ENCODE data around the gene BACH1.

Gene BACH1

GRCh38 chr21:29359718-29360117 lies 61.0 kb downstream of the BACH1 start:
- TF ChIP-seq, protein P1, sequence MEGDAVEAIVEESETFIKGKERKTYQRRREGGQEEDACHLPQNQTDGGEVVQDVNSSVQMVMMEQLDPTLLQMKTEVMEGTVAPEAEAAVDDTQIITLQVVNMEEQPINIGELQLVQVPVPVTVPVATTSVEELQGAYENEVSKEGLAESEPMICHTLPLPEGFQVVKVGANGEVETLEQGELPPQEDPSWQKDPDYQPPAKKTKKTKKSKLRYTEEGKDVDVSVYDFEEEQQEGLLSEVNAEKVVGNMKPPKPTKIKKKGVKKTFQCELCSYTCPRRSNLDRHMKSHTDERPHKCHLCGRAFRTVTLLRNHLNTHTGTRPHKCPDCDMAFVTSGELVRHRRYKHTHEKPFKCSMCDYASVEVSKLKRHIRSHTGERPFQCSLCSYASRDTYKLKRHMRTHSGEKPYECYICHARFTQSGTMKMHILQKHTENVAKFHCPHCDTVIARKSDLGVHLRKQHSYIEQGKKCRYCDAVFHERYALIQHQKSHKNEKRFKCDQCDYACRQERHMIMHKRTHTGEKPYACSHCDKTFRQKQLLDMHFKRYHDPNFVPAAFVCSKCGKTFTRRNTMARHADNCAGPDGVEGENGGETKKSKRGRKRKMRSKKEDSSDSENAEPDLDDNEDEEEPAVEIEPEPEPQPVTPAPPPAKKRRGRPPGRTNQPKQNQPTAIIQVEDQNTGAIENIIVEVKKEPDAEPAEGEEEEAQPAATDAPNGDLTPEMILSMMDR (IDR thresholded peaks at IDR 0.05; ENCODE audit: insufficient read depth, missing control alignments): no peak
- DNase-seq (ENCODE audit: insufficient read length, low spot score): no peak
- no peak for FAIRE-seq

DNA sequence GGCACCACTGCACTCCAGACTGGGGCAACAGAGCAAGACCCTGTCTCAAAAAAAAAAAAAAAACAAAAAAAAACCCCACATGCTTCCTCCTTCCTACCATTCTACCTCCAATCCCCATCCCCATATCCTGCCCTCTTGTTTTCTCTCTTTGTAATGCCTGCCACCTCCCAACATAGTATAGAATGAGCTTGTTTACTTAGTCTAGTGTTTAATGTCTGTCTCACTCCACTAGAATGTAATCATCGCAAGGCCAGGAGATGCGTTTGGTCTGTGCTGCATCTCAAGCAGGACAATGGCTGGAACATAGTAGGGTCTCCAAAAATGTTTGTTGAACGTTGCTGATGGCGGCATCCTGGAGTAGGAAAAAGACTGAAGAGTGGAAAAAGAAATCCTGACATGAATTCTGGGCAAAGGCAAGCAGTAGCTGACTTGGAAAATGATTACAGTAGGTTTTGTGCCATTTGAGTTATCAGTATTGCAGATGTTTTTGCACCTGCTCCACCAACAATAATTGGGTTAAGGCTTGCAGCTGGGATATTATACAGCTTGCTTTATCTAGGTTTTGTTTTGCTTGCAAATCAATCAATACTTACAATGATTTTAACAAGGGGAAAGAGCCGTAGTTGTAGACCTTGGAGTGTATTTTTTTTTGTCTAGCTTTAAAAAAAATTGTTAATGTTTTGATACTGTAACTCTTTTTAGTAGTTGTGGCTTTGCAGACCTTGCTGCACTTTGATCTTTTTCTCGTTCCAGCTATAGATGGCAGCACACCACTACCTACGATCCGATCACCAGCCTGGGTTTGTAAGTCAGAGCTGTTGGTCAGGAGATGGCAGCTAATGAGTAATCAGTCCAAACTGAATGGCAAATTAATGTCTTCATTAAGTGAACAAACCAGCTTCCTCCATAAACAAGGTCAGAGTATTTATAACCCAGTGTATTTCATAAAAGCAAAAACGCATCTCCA lies 62.4 kb downstream of the BACH1 start:
- TF ChIP-seq, protein P1 (IDR thresholded peaks at IDR 0.05; ENCODE audit: insufficient read depth, missing control alignments): peak; percentile 44
- no peak for DNase-seq (ENCODE audit: insufficient read length, low spot score)
- FAIRE-seq: no peak

DNA sequence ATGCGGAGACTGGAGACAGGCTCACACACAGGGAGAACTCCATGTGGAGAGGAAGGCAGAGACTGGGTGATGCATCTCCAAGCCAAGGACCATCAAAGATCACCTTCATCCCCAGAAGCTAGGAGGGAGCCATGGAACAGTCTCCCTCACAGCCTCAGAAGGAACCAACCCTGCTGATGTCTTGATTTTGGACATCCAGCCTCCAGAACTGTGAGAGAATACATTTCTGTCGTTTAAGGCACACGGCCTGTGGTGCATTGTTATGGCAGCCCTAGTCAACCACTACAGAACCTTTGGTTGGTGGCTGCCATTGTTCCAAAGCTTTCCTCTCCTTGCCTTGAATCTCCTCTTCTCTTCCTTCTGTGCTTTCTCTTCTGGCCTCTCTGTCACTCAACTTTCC lies 64.0 kb downstream of the BACH1 start:
- DNase-seq (ENCODE audit: insufficient read length, low spot score) (no peak), FAIRE-seq (no peak)
- TF ChIP-seq, protein P1 (IDR thresholded peaks at IDR 0.05; ENCODE audit: insufficient read depth, missing control alignments): no peak

GRCh38 chr21:29365661-29366265 lies 67.0 kb downstream of the BACH1 start:
- FAIRE-seq (no peak), DNase-seq (ENCODE audit: insufficient read length, low spot score) (no peak)
- TF ChIP-seq, protein P1 (IDR thresholded peaks at IDR 0.05; ENCODE audit: insufficient read depth, missing control alignments): no peak

GRCh38 chr21:29366532-29366931 lies 67.8 kb downstream of the BACH1 start:
- DNase-seq (ENCODE audit: insufficient read length, low spot score) (no peak), FAIRE-seq (no peak)
- TF ChIP-seq, protein P1 (IDR thresholded peaks at IDR 0.05; ENCODE audit: insufficient read depth, missing control alignments): no peak

DNA sequence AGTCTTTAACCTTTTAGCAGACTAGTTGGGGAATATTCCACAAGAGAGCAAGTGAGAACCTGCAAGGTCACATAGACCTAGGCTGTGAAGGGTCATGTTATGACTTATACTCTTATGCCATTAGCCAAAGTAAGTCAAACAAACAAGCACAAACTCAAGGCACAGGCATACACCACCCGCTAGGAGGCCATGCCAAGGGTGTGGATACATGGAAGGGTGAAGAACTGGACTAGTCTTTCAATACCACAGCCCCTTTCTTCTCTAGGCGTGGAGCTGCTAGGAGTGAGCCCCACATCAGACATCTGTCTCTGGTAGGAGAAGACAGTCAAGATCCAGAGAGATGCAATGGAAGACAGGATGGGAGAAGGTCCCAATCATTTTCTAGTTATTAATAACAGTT lies 68.6 kb downstream of the BACH1 start:
- DNase-seq (ENCODE audit: insufficient read length, low spot score): no peak
- FAIRE-seq: no peak
- TF ChIP-seq, protein P1 (IDR thresholded peaks at IDR 0.05; ENCODE audit: insufficient read depth, missing control alignments): no peak

- FAIRE-seq (no peak), DNase-seq (ENCODE audit: insufficient read length, low spot score) (no peak)
- TF ChIP-seq, protein P1 (IDR thresholded peaks at IDR 0.05; ENCODE audit: insufficient read depth, missing control alignments): no peak
Measured at GRCh38 chr21:29368906-29369305, 70.2 kb downstream of the BACH1 start.
